OCI-LY7 (cell line): Measurements from ENCODE around the gene SEC61A1. TPM values are rescaled to one million over a fixed set of nuclear protein-coding genes. Genes with fewer than 3 reads are reported as not detected.

Experiments used
- BruUV-seq: library from RNA; stranded (reverse); fragments of 400-500 nt; replicated peaks from 2 replicates; lab custom pipeline; 2021; lab: Mats Ljungman, UMichigan
- CTCF ChIA-PET: fragments of 300-600 bp; sonication (Branson Sonifier 250); formaldehyde crosslinking; loops from one replicate; lab custom pipeline; 2022; ENCODE audit warnings: antibody characterized with exemption; ENCODE audit not compliant: unreplicated experiment; lab: Charles Lee
- POLR2A ChIA-PET: fragments of 300-600 bp; sonication (Branson Sonifier 250); formaldehyde crosslinking; loops from one replicate; lab custom pipeline; 2022; ENCODE audit warnings: antibody characterized with exemption; lab: Charles Lee
- DNase-seq: peaks from one replicate; pipeline ENCODE4 v3.0.0-alpha.2; 2015; ENCODE audit warnings: low spot score
- H2AFZ ChIP-seq: fragments of 200-600 bp; sonication (generic), shearing (Covaris generic); 2 replicates; pipeline ENCODE4 v1.6.1; 2014; ENCODE audit warnings: mild to moderate bottlenecking, antibody characterized with exemption, low read length, moderate library complexity
- H3K27ac ChIP-seq: fragments of 200-600 bp; sonication (generic); 2 replicates; pipeline ENCODE4 v1.5.1; 2014; ENCODE audit warnings: mixed run types, low read depth, mild to moderate bottlenecking, moderate library complexity, low read length, inconsistent platforms; ENCODE audit not compliant: poor library complexity, severe bottlenecking
- H3K36me3 ChIP-seq: fragments of 200-600 bp; sonication (generic); 2 replicates; pipeline ENCODE4 v1.6.1; 2014; ENCODE audit warnings: mild to moderate bottlenecking, antibody characterized with exemption, low read length, moderate library complexity, mixed read lengths; ENCODE audit not compliant: insufficient read depth
- H3K4me1 ChIP-seq: fragments of 200-600 bp; sonication (generic); 2 replicates; pipeline ENCODE4 v1.5.1; 2014; ENCODE audit warnings: mild to moderate bottlenecking, low read length; ENCODE audit not compliant: insufficient read depth, poor library complexity, severe bottlenecking
- H3K4me2 ChIP-seq: fragments of 200-600 bp; sonication (generic); 2 replicates; pipeline ENCODE4 v1.6.1; 2014; ENCODE audit warnings: mild to moderate bottlenecking, low read length
- H3K4me3 ChIP-seq: fragments of 200-600 bp; sonication (generic); 2 replicates; pipeline ENCODE4 v1.5.1; 2014; ENCODE audit warnings: mild to moderate bottlenecking, low read depth, low read length; ENCODE audit not compliant: poor library complexity, severe bottlenecking
- H3K79me2 ChIP-seq: fragments of 200-600 bp; sonication (generic); 2 replicates; pipeline ENCODE4 v1.6.1; 2016; ENCODE audit warnings: low read depth, mild to moderate bottlenecking, low read length, moderate library complexity, mixed read lengths; ENCODE audit not compliant: insufficient read depth
- H3K9me2 ChIP-seq: fragments of 200-600 bp; sonication (generic); 2 replicates; pipeline ENCODE4 v1.6.1; 2016; ENCODE audit warnings: mild to moderate bottlenecking, low read length, mixed read lengths; ENCODE audit not compliant: insufficient read depth
- H3K9me3 ChIP-seq: fragments of 200-600 bp; sonication (generic); 2 replicates; pipeline ENCODE4 v1.6.1; 2014; ENCODE audit warnings: mild to moderate bottlenecking, mixed run types, low read length, mixed read lengths
- H4K20me1 ChIP-seq: fragments of 200-600 bp; sonication (generic); 2 replicates; pipeline ENCODE4 v1.6.1; 2014; ENCODE audit warnings: mild to moderate bottlenecking, antibody characterized with exemption, low read length, moderate library complexity, mixed read lengths; ENCODE audit not compliant: insufficient read depth
- EZH2phosphoT487 ChIP-seq: fragments of 200-600 bp; sonication (generic); IDR thresholded peaks from 2 replicates; pipeline ENCODE4 v1.6.1; 2018; ENCODE audit warnings: low read depth, borderline replicate concordance, mild to moderate bottlenecking, mixed run types, antibody characterized with exemption, low read length, moderate library complexity, mixed read lengths
- intact Hi-C: fragments of 100-400 bp; cut with micrococcal nuclease; formaldehyde crosslinking; loops from one replicate; pipeline ENCODE4 v1.10.0; 2022; ENCODE audit not compliant: unreplicated experiment
- total RNA-seq, 2 experiments: library from RNA; depleted of rRNA in 1 of 2; stranded (reverse); fragments of >200 nt in 1 of 2; shearing (Covaris generic) in 1 of 2; gene quantifications; 2 replicates each; pipeline ENCODE4 v1.2.3, GENCODE V29; 2014 to 2022
- TF ChIP-seq, protein P1 (sequence below): fragments of 200-600 bp; sonication (generic); conservative IDR thresholded peaks from 2 replicates; pipeline ENCODE4 v1.5.1; 2014; ENCODE audit warnings: mild to moderate bottlenecking, antibody characterized with exemption, low read length, moderate library complexity, mixed read lengths

SEC61A1 gene
- total RNA-seq, 2 experiments from 2014 or later = 85.2 to 133 TPM

DNA sequence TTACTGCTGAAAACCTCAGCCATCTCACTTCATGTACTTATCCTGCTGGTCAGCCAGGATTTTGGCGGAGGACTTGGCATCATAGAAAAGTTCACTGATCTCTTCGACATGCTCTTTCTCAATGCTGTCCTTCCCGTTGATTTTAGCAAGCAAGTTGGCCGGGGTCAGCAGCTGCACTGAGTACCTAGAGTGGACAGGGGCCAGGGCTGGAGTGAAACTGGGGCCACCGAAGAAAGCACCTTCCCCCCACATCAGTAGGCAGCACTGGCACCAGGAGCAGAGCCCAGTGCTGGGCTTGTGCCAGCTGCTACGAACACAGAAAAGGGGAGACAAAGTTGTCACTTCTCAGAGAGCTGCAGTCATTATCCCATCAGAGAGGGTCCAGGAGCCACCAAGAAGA, 29.0 kb downstream of the SEC61A1 start:
- peaks cover 93% of the 10 kb centered on the region for H3K36me3 ChIP-seq
- TF ChIP-seq, protein P1, sequence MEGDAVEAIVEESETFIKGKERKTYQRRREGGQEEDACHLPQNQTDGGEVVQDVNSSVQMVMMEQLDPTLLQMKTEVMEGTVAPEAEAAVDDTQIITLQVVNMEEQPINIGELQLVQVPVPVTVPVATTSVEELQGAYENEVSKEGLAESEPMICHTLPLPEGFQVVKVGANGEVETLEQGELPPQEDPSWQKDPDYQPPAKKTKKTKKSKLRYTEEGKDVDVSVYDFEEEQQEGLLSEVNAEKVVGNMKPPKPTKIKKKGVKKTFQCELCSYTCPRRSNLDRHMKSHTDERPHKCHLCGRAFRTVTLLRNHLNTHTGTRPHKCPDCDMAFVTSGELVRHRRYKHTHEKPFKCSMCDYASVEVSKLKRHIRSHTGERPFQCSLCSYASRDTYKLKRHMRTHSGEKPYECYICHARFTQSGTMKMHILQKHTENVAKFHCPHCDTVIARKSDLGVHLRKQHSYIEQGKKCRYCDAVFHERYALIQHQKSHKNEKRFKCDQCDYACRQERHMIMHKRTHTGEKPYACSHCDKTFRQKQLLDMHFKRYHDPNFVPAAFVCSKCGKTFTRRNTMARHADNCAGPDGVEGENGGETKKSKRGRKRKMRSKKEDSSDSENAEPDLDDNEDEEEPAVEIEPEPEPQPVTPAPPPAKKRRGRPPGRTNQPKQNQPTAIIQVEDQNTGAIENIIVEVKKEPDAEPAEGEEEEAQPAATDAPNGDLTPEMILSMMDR = no peak
- no peak for TF ChIP-seq EZH2phosphoT487
- CTCF ChIA-PET = no interaction called here

DNA sequence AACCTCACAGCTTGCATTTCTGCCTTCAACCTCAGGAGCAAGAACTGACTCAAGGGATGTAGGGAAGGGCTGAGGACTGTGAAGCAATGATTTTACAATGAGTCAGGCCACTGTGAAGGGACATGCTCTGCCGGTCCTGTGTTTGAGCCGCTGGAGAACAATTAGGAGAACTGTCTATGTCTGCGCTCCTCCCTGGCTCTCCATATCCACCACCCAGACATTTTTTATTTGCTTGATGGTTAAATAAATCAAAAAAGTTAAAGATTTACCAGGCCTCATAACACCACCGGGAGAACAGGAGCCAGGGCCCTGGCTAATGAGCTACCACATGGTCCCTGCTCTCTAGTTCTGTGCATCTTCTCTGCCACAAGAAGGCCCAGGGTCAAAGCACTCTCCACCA, 29.6 kb downstream of the SEC61A1 start:
- POLR2A ChIA-PET = no interaction called here
- no peaks in the 10 kb centered on the region for H3K4me1 ChIP-seq

More for the DNA sequence above, 29.0 kb downstream of the SEC61A1 start:
- H3K4me1 ChIP-seq = no peaks in the 10 kb centered on the region
- DNase-seq = no peak
- intact Hi-C loops = no loop called here
- no peaks in the 10 kb centered on the region for H3K79me2 ChIP-seq
- no peaks in the 10 kb centered on the region for H4K20me1 ChIP-seq
- BruUV-seq = no TSS peak
- no peaks in the 10 kb centered on the region for H3K9me3 ChIP-seq
- no peaks in the 10 kb centered on the region for H3K9me2 ChIP-seq
- POLR2A ChIA-PET = no interaction called here
- H3K4me3 ChIP-seq = no peak overlapping the region
- no peak overlapping the region for H2AFZ ChIP-seq
- no peak overlapping the region for H3K4me2 ChIP-seq
- H3K27ac ChIP-seq = no peak overlapping the region

DNA sequence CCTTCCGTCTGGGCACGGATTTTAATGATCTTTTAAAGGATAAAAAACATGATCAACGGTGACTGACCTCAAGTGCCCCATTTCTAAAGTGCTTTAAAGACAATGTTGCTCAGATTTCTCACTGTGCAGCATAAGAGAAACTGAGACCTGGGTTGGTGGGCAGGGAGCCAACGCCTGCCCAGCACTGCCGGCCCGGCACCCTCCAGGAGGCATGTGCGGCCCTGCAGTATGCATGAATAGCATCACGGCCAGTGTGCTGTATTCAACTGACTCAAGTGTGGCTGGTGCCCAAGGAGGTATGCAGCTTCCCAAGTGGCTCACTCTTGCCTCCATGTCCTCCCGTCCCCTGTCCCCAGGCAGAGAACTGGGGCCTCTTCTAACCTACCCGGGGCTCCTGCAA, 30.3 kb downstream of the SEC61A1 start:
- POLR2A ChIA-PET = no interaction called here
- DNase-seq = no peak
- BruUV-seq = no TSS peak
- Histone ChIP-seq H3K9me3 (no peaks in the 10 kb centered on the region), H4K20me1 (no peaks in the 10 kb centered on the region), H3K9me2 (no peaks in the 10 kb centered on the region), H3K27ac (no peak overlapping the region), H3K4me1 (no peaks in the 10 kb centered on the region), H3K36me3 (peaks cover 98% of the 10 kb centered on the region), H3K4me2 (no peak overlapping the region), H2AFZ (no peak overlapping the region), H3K79me2 (no peaks in the 10 kb centered on the region), H3K4me3 (no peak overlapping the region)
- CTCF ChIA-PET = no interaction called here
- intact Hi-C loops = no loop called here
- TF ChIP-seq EZH2phosphoT487 = no peak
- TF ChIP-seq, protein P1 = no peak

More for the DNA sequence above, 29.6 kb downstream of the SEC61A1 start:
- intact Hi-C loops = no loop called here
- Histone ChIP-seq H3K4me2 (no peak overlapping the region), H4K20me1 (no peaks in the 10 kb centered on the region), H3K36me3 (peaks cover 96% of the 10 kb centered on the region), H3K9me3 (no peaks in the 10 kb centered on the region), H3K27ac (no peak overlapping the region), H3K79me2 (no peaks in the 10 kb centered on the region), H2AFZ (no peak overlapping the region), H3K4me3 (no peak overlapping the region), H3K9me2 (no peaks in the 10 kb centered on the region)
- DNase-seq = no peak
- BruUV-seq = no TSS peak
- CTCF ChIA-PET = no interaction called here
- TF ChIP-seq, protein P1 = no peak
